HG03159 (cell line): ENCODE results near the gene BMI1.
"Not testable (repeated sequence)": the region's sequence is repeated elsewhere in the genome, so short reads cannot be mapped to it uniquely, and the experiment has no call there.

ENCODE experiments used
- ATAC-seq: cut with Tn5 transposase; IDR thresholded peaks from one replicate; pipeline ENCODE4 v1.9.1; 2021; ENCODE audit warnings: mild to moderate bottlenecking, moderate library complexity; ENCODE audit not compliant: unreplicated experiment

Gene BMI1

DNA sequence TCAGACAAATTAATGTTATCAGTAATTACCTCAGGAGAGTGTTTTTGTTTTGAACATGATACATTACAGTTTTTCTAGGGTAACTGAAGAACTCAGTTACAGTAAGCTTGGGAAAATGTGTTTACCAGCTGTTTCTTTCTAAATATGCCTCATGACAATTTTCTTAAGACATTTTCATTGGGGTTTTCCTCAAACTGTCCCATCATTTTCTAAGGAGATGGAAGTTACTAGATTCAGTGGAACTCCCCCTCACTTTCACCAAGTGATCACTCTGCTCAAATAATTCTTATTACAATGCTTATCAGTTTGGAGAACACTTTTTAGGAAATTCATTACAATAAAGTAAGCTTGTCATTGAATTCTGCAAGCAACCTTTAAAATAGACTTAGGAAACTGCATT lies 18.0 kb downstream of the BMI1 start:
- ATAC-seq, result no peak

DNA sequence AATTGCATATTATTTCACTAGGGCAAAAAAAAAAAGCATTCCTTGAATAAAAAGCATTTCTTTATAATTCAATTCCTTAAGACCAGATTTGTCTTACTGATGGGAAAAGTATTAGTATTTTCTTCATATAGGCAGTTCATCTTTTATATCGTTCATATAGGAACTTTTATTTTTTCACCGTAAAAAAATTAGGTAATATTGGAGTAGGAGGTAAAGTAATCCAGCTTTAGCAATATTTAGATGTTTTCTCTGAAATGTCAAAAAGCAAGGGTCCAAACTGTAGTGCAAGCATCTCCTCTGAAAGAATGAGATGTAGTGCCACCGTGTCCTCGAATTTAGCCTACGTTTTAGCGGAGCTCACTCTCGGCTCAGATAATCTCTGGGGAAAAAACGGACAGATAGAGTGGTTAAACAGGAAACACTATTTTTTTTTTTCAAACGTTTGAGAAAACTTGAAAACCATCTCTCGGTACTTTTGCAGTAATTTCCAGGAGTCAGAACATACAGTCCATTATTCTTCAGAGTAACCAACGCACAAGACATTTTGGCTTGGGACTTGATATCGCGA lies 18.9 kb downstream of the BMI1 start:
- no peak for ATAC-seq

DNA sequence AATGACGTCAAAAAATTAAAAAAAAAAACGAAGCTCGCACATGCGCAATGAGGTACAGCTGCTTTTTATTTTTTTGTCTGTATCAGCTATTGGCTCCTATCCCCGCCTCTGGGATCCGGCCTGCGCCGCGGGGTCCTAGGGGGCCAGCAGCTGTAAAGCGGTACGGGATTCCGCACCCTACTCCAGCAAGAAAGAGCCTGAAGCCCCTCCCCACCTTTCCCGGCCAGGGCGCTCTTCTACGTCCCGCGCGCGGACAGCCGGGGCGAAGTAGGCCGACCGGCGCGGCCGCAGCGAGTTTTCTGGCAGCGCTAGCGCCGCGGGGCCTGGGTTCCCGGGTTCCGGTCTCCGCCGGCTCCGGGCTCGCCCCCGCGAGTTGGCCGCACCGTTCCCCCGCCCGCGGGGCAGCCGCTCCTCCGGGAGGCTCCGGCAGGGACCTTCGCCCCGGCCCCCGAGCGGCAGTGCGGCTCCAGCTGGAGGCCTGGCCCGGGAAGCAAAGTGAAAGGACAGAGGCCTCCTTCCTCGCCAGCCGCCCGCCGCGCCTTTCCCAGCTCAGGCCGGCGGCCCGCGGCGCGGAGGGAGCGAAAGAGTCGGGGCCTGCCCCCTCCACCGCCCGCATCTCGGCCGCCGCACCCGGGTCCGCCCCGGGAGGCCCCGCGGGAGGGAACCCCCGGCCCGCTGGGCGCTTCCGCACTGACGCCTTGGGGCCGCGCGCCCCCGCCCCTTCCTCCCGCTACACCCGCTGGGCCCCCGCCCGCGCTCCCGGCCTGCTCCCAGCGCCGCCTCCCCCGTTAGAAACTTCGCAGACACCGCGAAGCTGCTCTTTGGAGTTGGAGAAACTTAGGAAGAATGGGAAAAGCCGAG lies 19.7 kb downstream of the BMI1 start:
- peak; percentile 38 for ATAC-seq

DNA sequence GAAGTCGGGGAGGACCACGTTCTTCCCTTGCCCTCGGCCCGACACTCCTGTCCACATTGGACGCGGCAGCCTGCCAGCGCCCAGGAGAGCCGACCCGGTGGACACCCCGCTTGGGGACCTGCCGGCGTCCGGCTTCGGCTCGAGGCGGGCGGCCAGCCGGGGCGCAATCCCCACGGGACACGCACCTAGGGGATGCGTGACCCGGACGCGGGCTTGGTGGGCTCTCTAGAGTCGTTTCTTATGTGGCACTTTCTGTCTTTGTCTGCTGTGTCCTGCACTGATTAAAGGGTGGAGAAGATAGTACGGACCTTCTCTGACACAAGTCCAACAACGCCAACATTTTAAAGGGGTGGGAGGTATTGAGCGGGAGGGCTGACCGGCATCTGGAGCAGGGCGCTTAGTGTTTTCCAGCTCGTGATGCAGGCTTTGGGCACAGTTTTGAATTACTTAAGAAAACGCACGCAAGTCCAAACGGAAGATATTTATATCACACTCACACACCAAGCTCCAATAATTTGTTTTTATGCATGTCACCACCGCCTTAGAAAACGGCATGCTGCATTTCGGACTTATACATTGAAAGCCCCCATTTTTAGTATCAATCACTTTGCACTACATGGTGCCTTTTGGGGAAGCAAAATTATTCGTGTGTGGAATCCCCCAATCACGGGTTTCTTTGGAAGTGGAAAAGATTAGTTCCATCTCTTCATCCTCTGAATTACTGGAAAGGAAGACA lies 20.5 kb downstream of the BMI1 start:
- ATAC-seq, result no peak

DNA sequence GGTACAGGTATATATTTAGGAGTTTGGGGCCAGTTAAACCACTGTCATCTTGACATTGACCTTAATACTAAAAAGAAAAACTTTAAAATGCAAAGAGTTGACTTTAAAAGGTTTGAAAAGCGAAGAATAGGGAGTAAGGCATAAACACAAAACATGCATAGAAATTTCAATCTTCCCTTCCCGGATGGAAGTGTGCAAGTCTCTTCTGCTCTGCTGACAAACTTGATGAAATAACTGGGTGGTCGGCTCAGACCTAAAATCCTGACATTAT lies 21.0 kb downstream of the BMI1 start:
- ATAC-seq, result no peak

DNA sequence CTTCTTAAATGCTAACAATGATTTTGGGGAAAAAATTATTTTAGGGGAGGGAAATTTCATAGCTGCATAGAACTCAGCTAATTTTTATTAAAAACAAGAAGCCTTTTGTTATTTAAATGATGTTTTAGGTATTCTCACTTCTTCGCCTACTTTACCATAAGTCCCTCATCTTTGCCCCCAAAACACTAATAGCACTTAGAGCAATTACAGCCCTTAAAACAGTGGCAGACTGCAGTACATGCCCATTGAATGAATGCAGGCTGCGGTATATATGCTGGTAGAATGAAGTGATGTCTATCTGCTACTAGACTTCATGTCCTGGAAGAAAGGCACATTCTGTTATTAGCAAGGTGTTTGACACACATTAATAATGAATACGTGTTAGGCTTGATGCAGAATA lies 21.5 kb downstream of the BMI1 start:
- no peak for ATAC-seq

DNA sequence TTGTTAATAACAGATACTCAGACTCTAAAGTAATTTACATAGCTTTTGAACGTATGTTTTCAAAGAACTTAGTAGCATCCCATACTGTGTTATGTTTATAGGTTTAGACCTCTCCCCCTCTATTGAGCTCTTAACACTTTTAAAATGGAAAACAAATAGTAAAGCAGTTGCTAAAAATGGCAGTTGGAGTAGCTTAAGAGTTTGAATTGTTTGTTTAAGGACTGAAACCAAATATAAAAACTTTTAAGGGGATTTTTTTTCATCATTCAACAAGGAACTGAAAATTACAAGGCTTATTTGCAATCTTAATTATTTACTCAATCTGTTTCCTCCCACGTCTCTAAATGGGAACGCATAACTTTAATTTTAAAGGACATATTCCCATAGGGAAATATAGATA lies 22.8 kb downstream of the BMI1 start:
- no peak for ATAC-seq

DNA sequence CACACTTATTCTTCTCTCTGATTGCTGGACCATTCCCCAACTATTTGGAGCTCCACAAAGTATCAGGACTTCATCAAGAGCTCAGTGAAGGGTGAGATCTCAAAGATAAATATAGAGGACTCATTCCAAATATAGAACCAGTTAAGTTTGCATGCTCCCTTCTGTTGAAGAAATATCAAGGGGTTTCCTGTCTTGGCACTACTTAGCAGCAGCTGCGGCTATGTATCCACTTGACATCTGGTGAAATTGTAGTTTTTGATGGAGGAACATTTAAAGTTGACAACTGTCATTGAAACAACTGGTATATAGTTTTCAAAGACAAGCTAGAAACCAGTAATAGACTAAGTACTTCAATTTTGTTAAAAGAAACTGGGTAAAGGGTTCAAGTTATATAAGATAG lies 23.4 kb downstream of the BMI1 start:
- ATAC-seq, result no peak

DNA sequence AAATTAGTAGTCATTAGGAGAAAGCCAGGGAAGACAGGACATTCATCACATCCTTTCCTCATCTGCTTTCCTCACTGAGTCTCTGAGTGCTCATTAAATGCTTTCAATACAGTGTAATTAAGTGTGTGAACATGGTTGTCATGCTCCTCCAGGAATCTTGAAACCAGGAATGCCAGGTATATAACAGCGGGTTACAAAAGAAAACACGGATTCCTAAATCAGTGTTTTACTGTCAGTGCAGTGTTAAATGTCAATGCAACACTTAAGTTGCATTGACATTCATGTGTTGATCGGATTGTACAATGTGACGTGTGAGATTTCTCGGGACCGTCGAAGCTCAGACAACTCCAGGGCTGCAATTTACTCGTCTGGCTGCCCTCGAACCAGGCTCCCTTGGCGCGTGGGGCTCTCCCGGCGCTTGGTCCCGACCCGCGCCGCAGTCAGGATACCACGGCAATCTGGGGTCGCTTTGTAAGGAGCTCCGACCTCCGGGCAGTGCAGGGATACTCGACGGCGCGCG lies 23.9 kb downstream of the BMI1 start:
- ATAC-seq, result no peak

DNA sequence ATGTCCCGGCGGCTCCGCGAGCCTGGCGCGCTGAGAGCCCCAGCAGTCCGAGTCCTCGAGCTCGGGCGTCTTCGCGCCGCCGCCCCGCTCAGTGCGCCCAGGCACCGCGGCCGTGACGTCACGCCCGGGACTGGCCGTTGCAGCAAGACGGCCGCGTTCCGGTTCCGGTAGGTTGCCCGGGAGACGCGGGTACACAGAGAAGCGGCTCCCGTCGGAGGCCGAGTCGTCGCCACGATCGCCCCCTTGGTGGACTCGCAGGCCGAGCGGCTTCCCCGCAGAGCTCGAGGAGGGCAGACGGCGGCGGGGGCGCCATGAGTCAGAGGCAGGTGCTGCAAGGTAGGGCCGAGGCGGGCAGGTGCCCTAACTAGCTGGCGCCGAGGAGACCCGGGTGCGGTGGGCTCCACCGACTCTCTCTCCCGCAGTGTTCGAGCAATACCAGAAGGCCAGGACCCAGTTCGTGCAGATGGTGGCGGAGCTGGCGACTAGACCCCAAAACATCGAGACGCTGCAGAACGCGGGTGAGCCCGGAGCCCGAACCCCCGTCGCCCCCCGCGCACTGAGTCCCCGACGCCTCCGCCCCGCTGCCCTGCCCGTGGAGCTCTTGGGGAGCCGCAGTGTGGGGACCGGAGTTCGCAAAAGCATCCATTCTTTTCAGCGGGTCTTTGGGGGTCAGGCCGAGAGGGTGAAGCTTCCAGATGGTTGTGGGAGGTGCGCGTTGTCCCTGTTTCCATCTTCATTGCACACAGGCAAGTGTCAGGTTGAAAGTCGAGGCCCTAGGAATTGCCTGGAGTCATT lies 24.6 kb downstream of the BMI1 start, which contains the start of gene SPAG6:
Gene SPAG6, plus strand, starts transcription at position 196 of the 795 bp plus-strand sequence. Its CDS starts 116 bp downstream, at position 312.
- ATAC-seq, result no peak

DNA sequence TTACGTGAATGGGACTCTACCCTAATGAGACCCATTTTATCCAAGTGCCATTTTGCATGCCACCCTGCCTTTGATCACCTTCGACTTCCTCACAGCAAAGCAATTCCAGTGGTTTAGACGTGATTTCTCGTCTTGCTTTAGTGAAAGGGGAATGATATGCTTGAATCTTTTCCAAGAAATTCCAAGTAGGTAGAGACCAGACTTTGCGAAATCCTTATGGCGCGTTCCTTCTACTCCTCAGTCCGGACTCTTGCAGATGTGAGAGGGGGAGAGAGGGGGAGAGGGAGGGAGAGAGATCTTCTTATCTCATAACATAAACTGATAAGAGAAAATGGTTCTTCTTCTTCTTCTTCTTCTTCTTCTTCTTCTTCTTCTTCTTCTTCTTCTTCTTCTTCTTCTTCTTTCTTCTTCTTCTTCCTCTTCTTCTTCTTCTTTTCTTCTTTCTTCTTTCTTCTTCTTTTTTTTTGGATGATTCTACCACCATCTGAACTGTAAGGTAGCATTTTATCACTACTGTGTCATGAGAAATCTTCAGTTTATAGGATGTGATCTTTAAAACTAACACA lies 25.3 kb downstream of the BMI1 start:
- ATAC-seq, result no peak

DNA sequence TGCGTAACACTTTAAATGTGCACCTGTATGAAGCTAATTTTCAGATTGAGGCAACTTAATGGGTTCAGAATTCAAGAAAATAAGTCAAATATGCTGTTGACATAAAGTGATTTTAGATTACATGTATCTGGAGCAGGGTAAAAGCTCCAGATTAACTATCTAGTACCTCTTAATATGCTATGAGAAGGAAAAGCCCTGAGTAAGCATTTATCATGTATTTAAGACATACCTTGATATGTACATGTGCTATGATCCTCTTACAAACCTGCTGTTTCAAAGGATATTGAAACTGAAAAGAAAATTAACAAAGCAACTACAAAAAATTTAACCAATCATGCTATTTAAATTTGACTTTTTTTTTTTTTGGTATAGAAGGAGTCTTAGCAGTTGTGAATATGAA lies 28.9 kb downstream of the BMI1 start:
- ATAC-seq, result no peak

DNA sequence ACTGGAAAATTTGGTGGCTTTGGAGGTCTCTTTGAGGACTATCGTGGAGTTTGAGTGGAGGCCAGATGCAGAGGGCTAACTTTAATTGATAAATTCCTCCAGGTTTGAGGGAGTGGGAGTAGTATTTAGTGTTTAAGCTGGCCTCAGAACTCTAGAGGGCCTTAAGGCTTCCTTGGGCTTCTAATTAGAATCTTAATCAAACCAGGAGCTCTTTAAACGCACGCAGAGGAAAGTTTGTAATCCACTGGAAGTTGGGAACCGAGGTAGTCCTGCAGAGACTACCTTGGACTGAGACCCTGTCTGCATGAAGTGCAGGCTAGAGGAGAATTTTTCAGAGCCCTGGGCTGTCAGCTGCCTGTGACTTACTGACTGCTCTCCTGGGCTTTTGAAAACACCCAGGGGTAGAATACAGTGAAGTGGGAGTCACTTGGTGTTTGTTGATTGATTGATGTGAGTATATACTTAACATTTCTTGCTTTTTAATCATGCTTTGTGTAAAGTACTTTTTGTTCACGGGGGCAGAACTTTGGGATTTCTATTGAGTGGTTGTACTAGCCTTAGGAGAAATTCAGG lies 30.3 kb downstream of the BMI1 start:
- no peak for ATAC-seq

DNA sequence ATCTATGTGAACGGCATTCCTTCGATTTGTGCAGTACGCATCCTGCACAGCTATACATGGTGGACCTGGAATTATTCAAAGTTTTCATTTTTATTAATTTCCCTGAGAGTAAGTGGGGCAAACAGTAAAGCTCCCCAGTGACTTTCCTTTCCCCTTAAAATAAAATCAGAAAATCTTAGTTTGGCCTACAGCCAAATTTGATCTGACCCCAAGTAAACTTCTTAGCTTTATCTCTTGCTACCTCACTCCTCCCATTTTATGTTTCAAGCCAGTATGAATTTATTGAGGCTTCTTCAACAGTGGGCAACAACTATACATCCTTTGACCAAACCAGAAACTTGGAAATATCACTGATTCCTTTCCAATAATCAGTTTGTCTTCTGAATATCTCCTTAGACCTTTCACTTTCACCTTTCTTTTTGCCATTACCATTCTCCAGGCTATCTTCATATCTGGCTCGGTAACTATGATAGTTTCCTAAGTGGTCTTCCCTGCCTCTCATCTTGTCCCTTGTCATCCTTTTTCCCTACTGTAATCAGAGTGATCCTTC lies 35.5 kb downstream of the BMI1 start:
- ATAC-seq, result no peak

DNA sequence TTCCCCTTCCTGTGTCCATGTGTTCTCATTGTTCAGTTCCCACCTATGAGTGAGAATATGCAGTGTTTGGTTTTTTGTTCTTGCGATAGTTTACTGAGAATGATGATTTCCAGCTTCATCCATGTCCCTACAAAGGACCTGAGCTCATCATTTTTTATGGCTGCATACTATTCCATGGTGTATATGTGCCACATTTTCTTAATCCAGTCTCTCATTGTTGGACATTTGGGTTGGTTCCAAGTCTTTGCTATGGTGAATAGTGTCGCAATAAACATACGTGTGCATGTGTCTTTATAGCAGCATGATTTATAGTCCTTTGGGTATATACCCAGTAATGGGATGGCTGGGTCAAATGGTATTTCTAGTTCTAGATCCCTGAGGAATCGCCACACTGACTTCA lies 36.9 kb downstream of the BMI1 start:
- not testable (repeated sequence) for ATAC-seq

DNA sequence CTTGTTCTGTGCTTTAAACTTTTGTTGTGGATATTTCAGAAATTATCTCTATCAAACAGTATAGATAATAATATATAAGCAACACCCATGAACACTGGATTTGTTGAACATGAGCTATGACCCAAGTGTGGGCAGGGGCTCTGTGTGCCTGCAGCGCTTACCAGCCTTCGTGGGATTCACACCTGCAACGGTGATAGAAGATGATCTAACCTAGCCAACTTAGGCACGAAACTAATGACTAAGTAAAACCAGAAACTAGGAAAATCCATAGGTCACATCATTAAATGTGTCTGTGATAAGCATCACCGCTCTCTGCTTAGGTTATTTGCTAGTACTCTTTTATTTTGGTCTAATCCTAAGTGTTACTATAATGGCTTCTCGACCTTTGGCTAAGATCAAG lies 42.4 kb downstream of the BMI1 start:
- ATAC-seq, result no peak

DNA sequence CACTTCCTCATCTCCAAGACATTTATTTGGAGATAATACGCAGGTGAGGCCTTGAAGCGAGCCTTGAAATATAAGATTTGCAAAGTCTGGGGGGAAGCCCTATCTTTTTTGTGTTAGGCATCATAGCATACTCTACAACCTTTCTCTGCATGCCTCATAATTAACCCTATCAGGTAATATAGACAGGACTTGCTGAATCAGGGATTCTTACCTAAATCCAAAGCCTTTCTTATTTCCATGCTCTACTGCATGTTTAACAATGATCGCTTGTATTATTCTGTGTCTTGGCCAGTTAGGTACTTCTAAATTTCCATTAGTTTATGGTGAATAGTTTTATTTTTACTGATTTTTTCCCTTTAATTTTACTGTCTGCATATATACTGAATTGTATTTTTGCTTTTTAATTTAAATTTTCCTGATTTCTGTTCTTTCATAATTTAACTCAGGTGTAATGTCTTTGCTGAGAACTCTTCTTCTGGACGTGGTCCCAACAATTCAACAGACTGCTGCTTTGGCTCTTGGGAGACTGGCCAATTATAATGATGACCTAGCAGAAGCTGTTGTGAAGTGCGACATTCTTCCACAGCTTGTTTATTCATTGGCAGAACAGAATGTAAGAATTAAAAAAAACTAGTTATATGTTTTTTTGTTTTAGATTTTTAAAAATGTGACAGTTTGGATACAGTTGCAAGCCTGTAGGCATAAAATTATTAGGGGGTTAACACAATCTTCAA lies 43.7 kb downstream of the BMI1 start:
- no peak for ATAC-seq

DNA sequence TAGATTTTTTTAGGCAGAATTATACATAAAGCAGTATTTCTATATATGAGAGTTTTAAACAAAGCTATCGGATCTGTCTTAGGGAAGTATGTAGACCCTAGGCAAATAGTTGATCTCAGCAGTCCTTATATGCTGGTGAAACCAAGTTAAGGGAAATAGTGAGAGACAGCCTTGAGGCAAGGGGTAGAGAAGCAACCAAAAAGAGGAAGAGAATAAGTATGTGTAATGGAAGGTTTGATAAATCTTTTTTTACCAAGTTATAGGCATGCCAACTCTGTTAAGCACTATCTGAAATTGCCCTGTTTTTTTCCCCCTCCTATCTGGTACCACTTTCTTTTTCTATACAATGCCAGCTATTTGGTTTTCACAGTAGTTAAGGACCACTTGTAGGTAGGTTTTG lies 44.3 kb downstream of the BMI1 start:
- peak; percentile 59 for ATAC-seq

DNA sequence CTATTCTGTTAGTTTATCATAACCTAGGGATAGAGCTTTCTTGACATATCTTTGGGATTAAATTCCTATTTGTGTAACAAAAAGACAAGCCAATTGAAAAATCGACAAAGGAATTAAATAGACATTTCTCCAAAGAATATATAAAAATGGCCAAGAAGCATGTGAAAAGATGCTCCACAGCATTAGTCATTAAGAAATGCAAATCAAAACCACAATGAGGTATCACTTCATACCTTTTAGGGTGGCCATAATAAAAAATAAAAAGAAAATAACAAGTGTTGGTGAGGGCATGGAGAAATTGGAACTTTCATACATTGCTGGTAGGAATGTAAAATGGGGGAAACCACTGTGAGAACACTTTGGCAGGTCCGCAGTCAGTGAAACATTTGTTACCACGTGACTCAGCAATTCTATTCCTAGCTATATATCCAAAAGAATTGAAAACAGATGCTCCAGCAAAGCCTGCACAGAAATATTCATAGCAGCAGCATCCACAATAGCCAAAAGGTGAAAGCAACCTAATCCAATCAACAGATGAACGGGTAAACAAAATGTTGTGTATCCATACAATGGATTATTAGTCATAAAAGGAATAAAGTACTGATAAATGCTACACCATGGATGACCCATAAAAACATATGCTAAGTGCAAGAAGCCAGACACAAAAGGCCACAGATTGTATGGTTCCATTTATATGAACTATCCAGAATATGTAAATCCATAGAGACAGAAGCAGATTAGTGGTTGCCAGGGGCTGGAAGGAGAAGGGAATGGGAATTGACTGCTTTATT lies 44.9 kb downstream of the BMI1 start:
- ATAC-seq, result peak; percentile 40
